HG02981 (cell line): Measurements from ENCODE around the gene GORASP1.

Experiments
- ATAC-seq: cut with Tn5 transposase; IDR thresholded peaks from one replicate; pipeline ENCODE4 v1.9.1; 2021; ENCODE audit warnings: mild to moderate bottlenecking, moderate library complexity; ENCODE audit not compliant: unreplicated experiment

The GORASP1 gene

GRCh38 chr3:39126532-39127071, 19.2 kb upstream of the GORASP1 start:
- ATAC-seq: no peak

- no peak for ATAC-seq
Observed at GRCh38 chr3:39125841-39126500, 18.5 kb upstream of the GORASP1 start.

GRCh38 chr3:39124876-39125840, 17.7 kb upstream of the GORASP1 start:
- ATAC-seq: no peak

- ATAC-seq: no peak
Observed at GRCh38 chr3:39122813-39123212, 15.4 kb upstream of the GORASP1 start.

GRCh38 chr3:39121621-39122020, 14.2 kb upstream of the GORASP1 start:
- ATAC-seq: no peak

- no peak for ATAC-seq
Observed at GRCh38 chr3:39118931-39119660, 11.7 kb upstream of the GORASP1 start.

GRCh38 chr3:39118079-39118478, 10.7 kb upstream of the GORASP1 start:
- no peak for ATAC-seq

- no peak for ATAC-seq
Observed at GRCh38 chr3:39115870-39116269, 8.4 kb upstream of the GORASP1 start.

GRCh38 chr3:39114456-39114855, 7.0 kb upstream of the GORASP1 start:
- no peak for ATAC-seq

GRCh38 chr3:39113291-39113690, 5.9 kb upstream of the GORASP1 start:
- no peak for ATAC-seq

- ATAC-seq: no peak
Observed at GRCh38 chr3:39112535-39112934, 5.1 kb upstream of the GORASP1 start.

- no peak for ATAC-seq
Observed at GRCh38 chr3:39112113-39112512, 4.7 kb upstream of the GORASP1 start.

GRCh38 chr3:39110041-39110639, 2.7 kb upstream of the GORASP1 start:
- ATAC-seq: no peak

GRCh38 chr3:39109086-39109485, 1.7 kb upstream of the GORASP1 start:
- ATAC-seq: no peak

- ATAC-seq: peak; percentile 82
Observed at GRCh38 chr3:39108200-39108710, 828 bp upstream of the GORASP1 start.

- ATAC-seq: peak; percentile 1
Observed at GRCh38 chr3:39106851-39107387, 508 bp downstream of the GORASP1 start.

GRCh38 chr3:39106281-39106811, 1.1 kb downstream of the GORASP1 start:
- ATAC-seq: no peak

- ATAC-seq: no peak
Observed at GRCh38 chr3:39105687-39106063, 1.8 kb downstream of the GORASP1 start.

- no peak for ATAC-seq
Observed at GRCh38 chr3:39104961-39105686, 2.3 kb downstream of the GORASP1 start.
